Activated T-helper 9 cell treated with anti-CD3 and anti-CD28 coated beads, Interleukin-2, amount 50 U/mL, for 16 hours (primary cell): Measurements from ENCODE around the gene CCDC158.
"Not testable (repeated sequence)": the region's sequence is repeated elsewhere in the genome, so short reads cannot be mapped to it uniquely, and the experiment has no call there.

Experiments used
- DNase-seq: peaks from one replicate; pipeline ENCODE4 v3.0.0-alpha.2; 2020; ENCODE audit warnings: low read depth

CCDC158 gene

GRCh38 chr4:76365636-76366035 lies 55.3 kb downstream of the CCDC158 start:
- no peak for DNase-seq

- no peak for DNase-seq
Measured at GRCh38 chr4:76364763-76365162, 56.2 kb downstream of the CCDC158 start.

- DNase-seq, result no peak
Measured at GRCh38 chr4:76363556-76364290, 57.2 kb downstream of the CCDC158 start.

- no peak for DNase-seq
Measured at GRCh38 chr4:76361689-76362412, 59.1 kb downstream of the CCDC158 start.

GRCh38 chr4:76359881-76360466 lies 61.0 kb downstream of the CCDC158 start:
- DNase-seq, result not testable (repeated sequence)

GRCh38 chr4:76357981-76358380 lies 63.0 kb downstream of the CCDC158 start:
- DNase-seq, result no peak

- peak; percentile 3 for DNase-seq
Measured at GRCh38 chr4:76354517-76355473, 66.1 kb downstream of the CCDC158 start.

GRCh38 chr4:76342803-76343202 lies 78.1 kb downstream of the CCDC158 start:
- no peak for DNase-seq

- DNase-seq, result no peak
Measured at GRCh38 chr4:76342191-76342590, 78.8 kb downstream of the CCDC158 start.

- DNase-seq, result no peak
Measured at GRCh38 chr4:76341063-76341462, 79.9 kb downstream of the CCDC158 start.

- no peak for DNase-seq
Measured at GRCh38 chr4:76339364-76339763, 81.6 kb downstream of the CCDC158 start.

- no peak for DNase-seq
Measured at GRCh38 chr4:76334885-76335284, 86.1 kb downstream of the CCDC158 start.

- DNase-seq, result no peak
Measured at GRCh38 chr4:76326515-76326914, 94.4 kb downstream of the CCDC158 start.

- DNase-seq, result no peak
Measured at GRCh38 chr4:76325072-76325471, 95.9 kb downstream of the CCDC158 start.

GRCh38 chr4:76322236-76322635 lies 98.7 kb downstream of the CCDC158 start:
- DNase-seq, result no peak

- no peak for DNase-seq
Measured at GRCh38 chr4:76316131-76316530, 104.8 kb downstream of the CCDC158 start.

- DNase-seq, result no peak
Measured at GRCh38 chr4:76315267-76315918, 105.5 kb downstream of the CCDC158 start.

- DNase-seq, result no peak
Measured at GRCh38 chr4:76313547-76313946, 107.4 kb downstream of the CCDC158 start.

- DNase-seq, result no peak
Measured at GRCh38 chr4:76312457-76312856, 108.5 kb downstream of the CCDC158 start.

- DNase-seq, result no peak
Measured at GRCh38 chr4:76311896-76312331, 109.0 kb downstream of the CCDC158 start.

- DNase-seq, result no peak
Measured at GRCh38 chr4:76310683-76311082, 110.3 kb downstream of the CCDC158 start.
